HG03460 (cell line): ENCODE results near the gene SARS1.
A peak's percentile ranks its signal among the peaks of the same experiment; 100 is the strongest.
"Not testable (repeated sequence)": the region's sequence is repeated elsewhere in the genome, so short reads cannot be mapped to it uniquely, and the experiment has no call there.

ENCODE experiments used
- ATAC-seq: cut with Tn5 transposase; IDR thresholded peaks from one replicate; pipeline ENCODE4 v1.9.1; 2021; ENCODE audit not compliant: unreplicated experiment

SARS1 gene

GRCh38 chr1:109191891-109192290, 21.8 kb upstream of the SARS1 start:
- ATAC-seq, result no peak

- no peak for ATAC-seq
Measured at GRCh38 chr1:109192433-109192832, 21.3 kb upstream of the SARS1 start.

GRCh38 chr1:109193653-109194590, 19.8 kb upstream of the SARS1 start:
- ATAC-seq, result no peak

- ATAC-seq, result no peak
Measured at GRCh38 chr1:109197158-109198042, 16.3 kb upstream of the SARS1 start.

- no peak for ATAC-seq
Measured at GRCh38 chr1:109198043-109198695, 15.5 kb upstream of the SARS1 start.

GRCh38 chr1:109198745-109199144, 15.0 kb upstream of the SARS1 start:
- ATAC-seq, result no peak

- no peak for ATAC-seq
Measured at GRCh38 chr1:109199710-109200109, 14.0 kb upstream of the SARS1 start.

GRCh38 chr1:109201123-109201703, 12.5 kb upstream of the SARS1 start:
- ATAC-seq, result no peak

GRCh38 chr1:109204484-109204883, 9.2 kb upstream of the SARS1 start:
- ATAC-seq, result no peak

- ATAC-seq, result no peak
Measured at GRCh38 chr1:109206339-109206738, 7.4 kb upstream of the SARS1 start.

GRCh38 chr1:109207467-109208103, 6.1 kb upstream of the SARS1 start:
- ATAC-seq, result no peak

- no peak for ATAC-seq
Measured at GRCh38 chr1:109208394-109208793, 5.3 kb upstream of the SARS1 start.

- ATAC-seq, result no peak
Measured at GRCh38 chr1:109208836-109209463, 4.8 kb upstream of the SARS1 start.

GRCh38 chr1:109210058-109210457, 3.7 kb upstream of the SARS1 start:
- no peak for ATAC-seq

- peak; percentile 24 for ATAC-seq
Measured at GRCh38 chr1:109213345-109213823, 334 bp upstream of the SARS1 start.

GRCh38 chr1:109214695-109215623, 1.2 kb downstream of the SARS1 start:
- ATAC-seq, result no peak

- no peak for ATAC-seq
Measured at GRCh38 chr1:109216662-109217061, 2.9 kb downstream of the SARS1 start.

- ATAC-seq, result no peak
Measured at GRCh38 chr1:109218516-109218915, 4.8 kb downstream of the SARS1 start.

GRCh38 chr1:109221201-109221600, 7.5 kb downstream of the SARS1 start:
- ATAC-seq, result not testable (repeated sequence)
